Activated CD4-positive, alpha-beta T cell treated with anti-CD3 and anti-CD28 coated beads, Interleukin-2, amount 50 U/mL, for 4 hours (primary cell): ENCODE results near the gene NXF1.
"Not testable (repeated sequence)": the region's sequence is repeated elsewhere in the genome, so short reads cannot be mapped to it uniquely, and the experiment has no call there.

ENCODE experiments used
- DNase-seq, 2 experiments: peaks; one replicate each; pipeline ENCODE4 v3.0.0-alpha.2; 2020

NXF1 gene

GRCh38 chr11:62805076-62805892 is at the start of gene NXF1:
NXF1 (minus strand) TSS chr11:62805440; CDS start chr11:62805356, 84 bp downstream.
- DNase-seq, result peak; percentile 92 to 93

GRCh38 chr11:62854013-62854824 is 49.0 kb upstream of the NXF1 start:
- DNase-seq, result no peak

GRCh38 chr11:62853279-62853965 is 48.2 kb upstream of the NXF1 start:
- no peak for DNase-seq

- DNase-seq, result no peak
Observed at GRCh38 chr11:62852523-62853188, 47.4 kb upstream of the NXF1 start.

- no peak for DNase-seq
Observed at GRCh38 chr11:62851807-62852522, 46.7 kb upstream of the NXF1 start.

GRCh38 chr11:62850911-62851806 is 45.9 kb upstream of the NXF1 start:
- DNase-seq, result no peak

GRCh38 chr11:62847767-62848314 is 42.6 kb upstream of the NXF1 start:
- DNase-seq, result no peak

- DNase-seq, result no peak
Observed at GRCh38 chr11:62846177-62846576, 40.9 kb upstream of the NXF1 start.

- DNase-seq, result no peak
Observed at GRCh38 chr11:62844154-62844553, 38.9 kb upstream of the NXF1 start.

- no peak for DNase-seq
Observed at GRCh38 chr11:62843466-62843865, 38.2 kb upstream of the NXF1 start.

- not testable (repeated sequence) for DNase-seq
Observed at GRCh38 chr11:62842891-62843290, 37.7 kb upstream of the NXF1 start.

GRCh38 chr11:62842171-62842741 is 37.0 kb upstream of the NXF1 start:
- peak in 1 of 2 experiments; percentile 24 for DNase-seq

GRCh38 chr11:62841361-62842170 is 36.3 kb upstream of the NXF1 start:
- DNase-seq, result peak; percentile 73 to 75

- peak; percentile 67 to 73 for DNase-seq
Observed at GRCh38 chr11:62840721-62841360, 35.6 kb upstream of the NXF1 start.

- DNase-seq, result peak; percentile 89 to 92
Observed at GRCh38 chr11:62839050-62839945, 34.1 kb upstream of the NXF1 start, which contains the start of gene WDR74. WDR74 (minus strand) TSS chr11:62839590; CDS start chr11:62839570, 20 bp downstream.

GRCh38 chr11:62835336-62835735 is 30.1 kb upstream of the NXF1 start:
- DNase-seq, result no peak
